ENCODE results near the gene RBKS. TPM values are rescaled to one million over a fixed set of nuclear protein-coding genes. Genes with fewer than 3 reads are reported as not detected.

RBKS gene
- total RNA-seq, 1 donor from 2014 or later: 0.79 TPM

GRCh38 chr2:27843992-27844391 is 46.2 kb downstream of the RBKS start:
- TF ChIP-seq CTCF (conservative IDR thresholded peaks at IDR 0.05): no peak
- H3K36me3 Mint-ChIP-seq (ENCODE audit: low read depth): no peaks in the 10 kb centered on the region
- no peak overlapping the region for H3K4me3 Mint-ChIP-seq
- H3K27ac Mint-ChIP-seq (ENCODE audit: unreplicated experiment): no peak overlapping the region
- no peaks in the 10 kb centered on the region for H3K9me3 Mint-ChIP-seq
- DNase-seq (ENCODE audit: low read depth, low spot score): no peak
- no peaks in the 10 kb centered on the region for H3K4me1 Mint-ChIP-seq
- no peaks in the 10 kb centered on the region for H3K27me3 Mint-ChIP-seq (ENCODE audit: low read depth)

- no peak for DNase-seq (ENCODE audit: low read depth, low spot score)
- Mint-ChIP-seq H3K4me3 (no peak overlapping the region), H3K9me3 (no peaks in the 10 kb centered on the region), H3K27me3 (ENCODE audit: low read depth) (no peaks in the 10 kb centered on the region), H3K36me3 (ENCODE audit: low read depth) (no peaks in the 10 kb centered on the region), H3K27ac (ENCODE audit: unreplicated experiment) (no peak overlapping the region), H3K4me1 (no peaks in the 10 kb centered on the region)
- no peak for TF ChIP-seq CTCF (conservative IDR thresholded peaks at IDR 0.05)
These were observed 47.3 kb downstream of the RBKS start for GRCh38 chr2:27842894-27843293.

GRCh38 chr2:27839022-27839618 is 51.1 kb downstream of the RBKS start:
- Mint-ChIP-seq H3K36me3 (ENCODE audit: low read depth) (no peaks in the 10 kb centered on the region), H3K4me3 (no peak overlapping the region), H3K27ac (ENCODE audit: unreplicated experiment) (no peak overlapping the region), H3K4me1 (peaks cover 6% of the 10 kb centered on the region), H3K9me3 (peaks cover 6% of the 10 kb centered on the region), H3K27me3 (ENCODE audit: low read depth) (no peaks in the 10 kb centered on the region)
- DNase-seq (ENCODE audit: low read depth, low spot score): no peak
- no peak for TF ChIP-seq CTCF (conservative IDR thresholded peaks at IDR 0.05)

- Mint-ChIP-seq H3K36me3 (ENCODE audit: low read depth) (no peaks in the 10 kb centered on the region), H3K4me1 (peaks cover 9% of the 10 kb centered on the region), H3K27ac (ENCODE audit: unreplicated experiment) (no peak overlapping the region), H3K9me3 (peaks cover 6% of the 10 kb centered on the region), H3K27me3 (ENCODE audit: low read depth) (no peaks in the 10 kb centered on the region), H3K4me3 (no peak overlapping the region)
- no peak for TF ChIP-seq CTCF (conservative IDR thresholded peaks at IDR 0.05)
- DNase-seq (ENCODE audit: low read depth, low spot score): no peak
These were observed 51.7 kb downstream of the RBKS start for GRCh38 chr2:27838502-27838901.

- H3K27ac Mint-ChIP-seq (ENCODE audit: unreplicated experiment): no peak overlapping the region
- H3K9me3 Mint-ChIP-seq: peaks cover 6% of the 10 kb centered on the region
- peaks cover 9% of the 10 kb centered on the region for H3K4me1 Mint-ChIP-seq
- H3K4me3 Mint-ChIP-seq: no peak overlapping the region
- DNase-seq (ENCODE audit: low read depth, low spot score): no peak
- no peak for TF ChIP-seq CTCF (conservative IDR thresholded peaks at IDR 0.05)
- H3K27me3 Mint-ChIP-seq (ENCODE audit: low read depth): no peaks in the 10 kb centered on the region
- no peaks in the 10 kb centered on the region for H3K36me3 Mint-ChIP-seq (ENCODE audit: low read depth)
These were observed 56.3 kb downstream of the RBKS start for GRCh38 chr2:27833931-27834330.

Measured in neural crest cell (in vitro differentiated cells).